Measurements from ENCODE around the gene ACE2. TPM values are rescaled to one million over a fixed set of nuclear protein-coding genes. Genes with fewer than 3 reads are reported as not detected.
"Not testable (repeated sequence)": the region's sequence is repeated elsewhere in the genome, so short reads cannot be mapped to it uniquely, and the experiment has no call there.

ACE2 gene
- total and polyA plus RNA-seq, 9 of the 15 experiments (the other 6 are each of a cell fraction or from before 2014, with no cell fraction given): 0.03 to 0.09 (median 0.07) TPM; not detected in 6

DNA sequence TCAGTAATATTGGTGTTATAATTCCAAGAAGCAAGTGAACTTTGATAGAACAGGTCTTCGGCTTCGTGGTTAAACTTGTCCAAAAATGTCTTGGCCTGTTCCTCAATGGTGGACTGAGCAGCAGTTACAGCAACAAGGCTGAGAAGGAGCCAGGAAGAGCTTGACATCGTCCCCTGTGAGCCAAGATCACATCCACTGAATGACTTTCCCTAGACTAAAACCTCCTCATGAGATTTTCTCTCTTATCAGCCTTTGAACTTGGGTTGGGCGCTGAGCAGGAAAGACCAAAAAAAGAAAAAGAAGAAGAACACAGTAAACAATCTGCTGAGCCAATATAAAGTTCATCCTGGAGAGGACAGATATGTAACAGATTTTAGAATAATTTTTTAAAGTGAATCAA is at the start of gene ACE2 (continued):
- TF ChIP-seq, protein P1, sequence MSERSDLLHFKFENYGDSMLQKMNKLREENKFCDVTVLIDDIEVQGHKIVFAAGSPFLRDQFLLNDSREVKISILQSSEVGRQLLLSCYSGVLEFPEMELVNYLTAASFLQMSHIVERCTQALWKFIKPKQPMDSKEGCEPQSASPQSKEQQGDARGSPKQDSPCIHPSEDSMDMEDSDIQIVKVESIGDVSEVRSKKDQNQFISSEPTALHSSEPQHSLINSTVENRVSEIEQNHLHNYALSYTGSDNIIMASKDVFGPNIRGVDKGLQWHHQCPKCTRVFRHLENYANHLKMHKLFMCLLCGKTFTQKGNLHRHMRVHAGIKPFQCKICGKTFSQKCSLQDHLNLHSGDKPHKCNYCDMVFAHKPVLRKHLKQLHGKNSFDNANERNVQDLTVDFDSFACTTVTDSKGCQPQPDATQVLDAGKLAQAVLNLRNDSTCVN (CRISPR knock-in tag; IDR thresholded peaks at IDR 0.05): no peak
- TF ChIP-seq ZBTB7A (IDR thresholded peaks at IDR 0.05; ENCODE audit: borderline replicate concordance, control insufficient read depth, low read depth, low read length) (no peak), SMARCE1 (IDR thresholded peaks at IDR 0.05) (no peak), ZNF347 (CRISPR knock-in tag; IDR thresholded peaks at IDR 0.05; ENCODE audit: low read depth) (no peak)
- TF ChIP-seq, protein P2, sequence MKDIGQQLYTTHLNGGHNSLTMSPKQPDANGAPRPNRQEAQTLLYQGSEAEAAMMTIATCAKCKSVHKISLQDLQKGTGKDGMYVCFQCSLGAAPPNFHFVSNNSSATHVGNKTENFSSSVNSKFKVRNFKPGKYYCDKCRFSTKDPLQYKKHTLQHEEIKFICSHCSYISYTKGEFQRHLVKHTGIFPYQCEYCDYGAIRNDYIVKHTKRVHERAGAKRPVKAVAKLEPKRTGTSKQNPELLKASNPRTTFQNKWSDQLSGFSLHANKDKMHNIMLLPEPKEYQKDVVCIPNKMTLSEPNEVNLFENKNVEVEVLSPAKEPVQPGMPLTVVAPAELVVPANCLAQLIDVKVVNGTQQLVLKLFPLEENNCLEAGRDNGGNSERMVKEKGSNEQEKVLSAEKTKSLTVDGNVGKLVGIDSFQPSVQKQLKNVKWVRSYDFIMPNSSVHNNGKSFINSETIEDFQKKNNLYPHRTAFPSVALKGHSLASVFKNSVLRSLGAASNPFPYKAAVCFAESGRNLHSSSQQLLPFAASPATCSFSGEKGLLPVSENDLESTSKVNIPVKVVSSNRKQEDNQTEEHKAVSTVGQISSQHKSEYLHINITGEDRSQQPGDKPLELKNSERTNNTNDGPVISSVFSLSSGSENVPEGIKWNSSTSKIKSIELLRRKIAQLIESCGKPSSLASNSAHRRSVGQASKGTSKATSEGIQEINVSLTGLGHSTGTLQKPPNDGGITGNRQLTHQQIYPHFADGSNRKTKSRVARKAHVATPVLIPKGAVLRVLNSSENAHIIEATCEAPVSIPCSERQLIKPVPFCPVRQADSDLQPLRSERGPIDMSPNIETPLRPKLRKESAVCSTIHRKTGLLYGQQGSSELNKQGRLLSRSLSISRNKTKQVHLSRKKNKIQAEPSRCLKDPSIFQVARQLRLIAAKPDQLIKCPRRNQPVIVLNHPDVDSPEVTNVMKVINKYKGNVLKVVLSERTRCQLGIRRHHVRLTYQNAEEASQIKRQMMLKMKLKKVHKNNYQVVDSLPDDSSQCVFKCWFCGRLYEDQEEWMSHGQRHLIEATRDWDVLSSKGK (CRISPR knock-in tag; IDR thresholded peaks at IDR 0.05): no peak
- TF ChIP-seq, protein P3, sequence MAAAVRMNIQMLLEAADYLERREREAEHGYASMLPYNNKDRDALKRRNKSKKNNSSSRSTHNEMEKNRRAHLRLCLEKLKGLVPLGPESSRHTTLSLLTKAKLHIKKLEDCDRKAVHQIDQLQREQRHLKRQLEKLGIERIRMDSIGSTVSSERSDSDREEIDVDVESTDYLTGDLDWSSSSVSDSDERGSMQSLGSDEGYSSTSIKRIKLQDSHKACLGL (CRISPR knock-in tag; IDR thresholded peaks at IDR 0.05; ENCODE audit: borderline replicate concordance, poor library complexity, severe bottlenecking): no peak

DNA sequence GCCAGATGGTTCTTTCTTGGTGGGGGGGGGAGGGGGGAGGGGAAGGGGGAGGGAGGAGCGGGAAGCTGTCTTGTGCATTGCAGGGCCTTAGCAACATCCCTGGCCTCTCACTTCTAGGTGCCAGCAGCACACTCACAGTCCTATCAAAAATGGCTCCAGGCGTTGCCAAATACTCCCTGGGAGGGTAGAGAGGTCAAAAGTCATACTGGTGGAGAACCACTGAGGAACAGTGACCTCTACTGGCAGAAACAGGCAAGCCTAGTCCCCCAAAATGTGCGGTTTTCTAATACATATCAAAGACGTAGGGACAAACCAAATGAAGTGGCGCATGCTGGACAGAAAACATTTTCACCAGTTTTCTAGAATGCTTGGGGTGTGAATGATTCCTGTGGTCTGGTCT is 46.8 kb upstream of the ACE2 start:
- H4K20me1 ChIP-seq (replicated peaks; ENCODE audit: control insufficient read depth, insufficient read depth, low read length); H3K4me1 ChIP-seq (replicated peaks in 1 of 2; ENCODE audit: control insufficient read depth in 2 of 2, insufficient read depth in 2 of 2, low read length in 2 of 2); H3K27ac ChIP-seq (ENCODE audit: extremely low read depth, low read depth, low read length); DNase-seq (ENCODE audit: extremely low read depth in 1 of 4, low spot score in 3 of 4); H3K27me3 ChIP-seq (ENCODE audit: control insufficient read depth in 2 of 2, insufficient read depth in 2 of 2, low read length in 2 of 2); H3K4me2 ChIP-seq (ENCODE audit: insufficient read depth, low read length); H3K4me3 ChIP-seq; H3K36me3 ChIP-seq (ENCODE audit: control insufficient read depth, insufficient read depth, low read length); CTCF ChIA-PET (ENCODE audit: low intra/inter-chr PET ratio); H3K9ac ChIP-seq (ENCODE audit: insufficient read depth in 1 of 2, low read depth in 2 of 2, low read length in 2 of 2); BruUV-seq (replicated peaks); H3K9me1 ChIP-seq (ENCODE audit: control insufficient read depth, insufficient read depth, low read length); H3K79me2 ChIP-seq (ENCODE audit: control insufficient read depth, insufficient read depth, low read length); H2AFZ ChIP-seq (ENCODE audit: low read depth, low read length); POLR2A ChIA-PET; H3K9me3 ChIP-seq (replicated peaks; ENCODE audit: control insufficient read depth, insufficient read depth, low read depth, low read length): not testable (repeated sequence)
- WGBS (ENCODE audit: insufficient coverage, low coverage, missing lambda C conversion rate): no CpG with 5 or more reads among the region's 5 CpGs
- intact Hi-C loops (cut with micrococcal nuclease) (loop anchor here (5.0 kb wide), 1 partner anchor 175 kb away; no protein-coding TSS in a partner anchor), in situ Hi-C loops (cut with MboI) (loop anchor here (10.0 kb wide), 1 partner anchor 83 kb away; no protein-coding TSS in a partner anchor)
- peak; percentile 99 for FAIRE-seq
- ATAC-seq: peak; percentile 95
